ENCODE data around the gene DOCK2.

DNA sequence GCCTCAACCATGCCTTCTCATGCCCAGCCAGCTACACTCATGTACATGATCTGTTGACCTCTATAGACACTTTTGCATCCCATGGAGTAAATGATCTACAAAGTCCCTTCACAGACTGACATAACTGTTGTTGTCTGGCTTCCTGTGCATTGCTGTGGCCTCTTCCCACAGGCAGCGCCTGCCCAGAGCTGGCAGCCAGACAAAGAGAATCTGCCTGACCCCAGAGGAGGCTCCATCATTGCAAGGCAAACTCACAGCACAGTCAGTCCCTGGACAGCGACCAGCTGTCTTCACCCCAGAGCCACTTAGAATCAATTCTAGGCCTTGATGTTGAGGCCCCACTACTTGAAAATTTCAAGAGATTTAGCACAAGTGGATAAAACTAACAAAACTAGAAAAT is 277.7 kb downstream of the DOCK2 start:
- TF ChIP-seq, protein P1, sequence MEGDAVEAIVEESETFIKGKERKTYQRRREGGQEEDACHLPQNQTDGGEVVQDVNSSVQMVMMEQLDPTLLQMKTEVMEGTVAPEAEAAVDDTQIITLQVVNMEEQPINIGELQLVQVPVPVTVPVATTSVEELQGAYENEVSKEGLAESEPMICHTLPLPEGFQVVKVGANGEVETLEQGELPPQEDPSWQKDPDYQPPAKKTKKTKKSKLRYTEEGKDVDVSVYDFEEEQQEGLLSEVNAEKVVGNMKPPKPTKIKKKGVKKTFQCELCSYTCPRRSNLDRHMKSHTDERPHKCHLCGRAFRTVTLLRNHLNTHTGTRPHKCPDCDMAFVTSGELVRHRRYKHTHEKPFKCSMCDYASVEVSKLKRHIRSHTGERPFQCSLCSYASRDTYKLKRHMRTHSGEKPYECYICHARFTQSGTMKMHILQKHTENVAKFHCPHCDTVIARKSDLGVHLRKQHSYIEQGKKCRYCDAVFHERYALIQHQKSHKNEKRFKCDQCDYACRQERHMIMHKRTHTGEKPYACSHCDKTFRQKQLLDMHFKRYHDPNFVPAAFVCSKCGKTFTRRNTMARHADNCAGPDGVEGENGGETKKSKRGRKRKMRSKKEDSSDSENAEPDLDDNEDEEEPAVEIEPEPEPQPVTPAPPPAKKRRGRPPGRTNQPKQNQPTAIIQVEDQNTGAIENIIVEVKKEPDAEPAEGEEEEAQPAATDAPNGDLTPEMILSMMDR (conservative IDR thresholded peaks at IDR 0.05; ENCODE audit: low read depth, low read length) = no peak
- TF ChIP-seq EZH2 (IDR thresholded peaks at IDR 0.05; ENCODE audit: borderline replicate concordance, low read depth, low read length, poor library complexity, severe bottlenecking) = no peak

Data from A673 (cell line).